DMS53 treated with DMSO at 0.1 percent for 48 hours (cell line): ENCODE measurements around the gene ZNF79.

Experiments
- DNase-seq: peaks from one replicate; lab custom pipeline; 2025; ENCODE audit not compliant: unreplicated experiment; lab: John Stamatoyannopoulos, UW

ZNF79 gene

DNA sequence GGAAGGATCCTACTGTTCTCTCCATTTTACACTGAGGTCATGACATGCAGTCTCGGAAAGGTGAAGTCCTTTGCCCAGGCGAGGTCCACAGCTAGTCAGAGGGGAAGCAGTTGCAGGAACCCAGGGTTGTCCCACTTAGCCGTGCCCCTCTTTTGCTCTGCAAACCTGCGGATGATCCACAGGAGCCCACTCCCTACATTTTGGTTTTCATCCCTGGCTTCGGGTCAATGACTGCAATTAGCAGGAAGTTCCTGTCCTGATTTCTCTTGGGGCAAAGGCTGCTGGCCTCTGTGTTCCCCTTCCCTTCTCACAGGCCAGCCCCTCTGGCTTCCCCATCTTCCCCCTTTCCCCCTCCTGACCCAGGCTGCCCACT, 25.9 kb upstream of the ZNF79 start:
- DNase-seq, result no peak

DNA sequence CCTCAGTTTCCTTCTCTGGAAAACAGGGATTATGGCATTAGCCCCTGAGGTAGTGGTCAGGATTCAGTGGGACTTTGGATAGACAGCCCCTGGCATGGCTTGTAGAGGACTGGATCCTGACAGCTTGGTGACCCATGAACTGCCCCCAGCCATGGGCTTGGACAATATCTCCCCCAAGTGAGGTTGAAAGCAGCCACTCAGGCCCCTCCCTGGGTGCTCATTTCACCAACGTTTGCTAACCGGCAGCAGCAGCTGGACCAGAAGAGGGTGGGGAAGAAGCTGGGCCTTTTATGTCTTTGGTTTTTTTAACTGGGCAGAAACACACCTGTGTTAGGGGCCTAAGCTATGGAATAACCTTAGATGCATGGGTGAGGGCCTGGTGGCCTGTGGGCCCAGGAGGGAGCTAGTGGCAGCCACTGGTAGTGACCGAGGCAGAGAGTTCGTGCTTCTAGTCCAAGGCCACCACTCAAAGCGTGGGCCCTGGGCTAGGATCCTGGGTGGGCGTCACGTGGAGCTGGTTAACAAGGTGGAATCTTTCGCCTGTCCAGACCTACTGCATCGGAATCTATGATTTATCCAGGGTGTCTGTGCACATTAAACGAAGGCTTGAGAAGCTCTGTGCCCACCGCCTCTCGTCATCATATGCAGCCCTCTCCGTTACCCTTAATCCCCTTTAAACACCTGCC, 25.3 kb upstream of the ZNF79 start:
- DNase-seq, result no peak

DNA sequence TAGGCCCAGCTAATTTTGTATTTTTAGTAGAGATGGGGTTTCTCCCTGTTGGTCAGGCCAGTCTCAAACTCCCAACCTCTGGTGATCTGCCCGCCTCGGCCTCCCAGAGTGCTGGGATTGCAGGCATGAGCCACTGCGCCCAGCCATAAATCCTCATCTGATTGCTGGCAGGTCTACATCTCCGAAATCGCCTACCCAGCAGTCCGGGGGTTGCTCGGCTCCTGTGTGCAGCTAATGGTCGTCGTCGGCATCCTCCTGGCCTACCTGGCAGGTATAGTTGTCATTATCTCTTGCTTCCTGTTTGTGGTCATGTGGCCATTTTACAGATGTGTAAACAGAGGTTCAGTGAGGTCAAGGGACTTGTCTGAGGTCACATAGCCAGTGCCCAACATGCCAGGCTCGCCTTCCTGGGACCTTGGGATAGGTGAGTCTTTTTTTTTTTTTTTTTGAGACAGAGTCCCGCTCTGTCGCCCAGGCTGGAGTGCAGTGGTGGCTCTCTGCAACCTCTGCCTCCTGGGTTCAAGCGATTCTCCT, 24.4 kb upstream of the ZNF79 start:
- DNase-seq, result no peak

DNA sequence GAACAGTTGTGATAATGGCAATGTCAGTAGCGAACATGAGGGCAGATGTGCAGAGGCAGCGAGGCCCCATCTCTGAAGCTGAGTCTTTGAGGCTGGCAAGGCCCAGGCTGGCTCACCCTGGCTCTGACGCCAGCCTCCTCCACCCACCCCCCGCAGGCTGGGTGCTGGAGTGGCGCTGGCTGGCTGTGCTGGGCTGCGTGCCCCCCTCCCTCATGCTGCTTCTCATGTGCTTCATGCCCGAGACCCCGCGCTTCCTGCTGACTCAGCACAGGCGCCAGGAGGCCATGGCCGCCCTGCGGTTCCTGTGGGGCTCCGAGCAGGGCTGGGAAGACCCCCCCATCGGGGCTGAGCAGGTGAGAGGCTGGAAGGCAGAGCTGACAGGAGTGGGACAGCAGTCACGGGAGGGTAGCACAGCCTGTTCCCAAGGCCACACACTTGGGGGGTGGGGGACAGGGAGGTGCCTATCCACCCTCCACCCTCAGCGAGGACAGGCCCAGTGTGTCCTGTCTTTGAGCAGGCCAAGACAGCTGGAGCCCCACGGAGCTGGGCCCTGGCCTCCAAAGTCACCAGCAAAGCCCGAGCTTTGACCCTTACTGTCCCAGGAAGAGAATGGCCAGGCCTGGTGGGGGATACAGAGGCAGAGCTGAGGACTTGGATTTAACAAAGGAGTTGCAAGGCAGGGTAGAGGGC, 21.6 kb upstream of the ZNF79 start:
- DNase-seq, result no peak

DNA sequence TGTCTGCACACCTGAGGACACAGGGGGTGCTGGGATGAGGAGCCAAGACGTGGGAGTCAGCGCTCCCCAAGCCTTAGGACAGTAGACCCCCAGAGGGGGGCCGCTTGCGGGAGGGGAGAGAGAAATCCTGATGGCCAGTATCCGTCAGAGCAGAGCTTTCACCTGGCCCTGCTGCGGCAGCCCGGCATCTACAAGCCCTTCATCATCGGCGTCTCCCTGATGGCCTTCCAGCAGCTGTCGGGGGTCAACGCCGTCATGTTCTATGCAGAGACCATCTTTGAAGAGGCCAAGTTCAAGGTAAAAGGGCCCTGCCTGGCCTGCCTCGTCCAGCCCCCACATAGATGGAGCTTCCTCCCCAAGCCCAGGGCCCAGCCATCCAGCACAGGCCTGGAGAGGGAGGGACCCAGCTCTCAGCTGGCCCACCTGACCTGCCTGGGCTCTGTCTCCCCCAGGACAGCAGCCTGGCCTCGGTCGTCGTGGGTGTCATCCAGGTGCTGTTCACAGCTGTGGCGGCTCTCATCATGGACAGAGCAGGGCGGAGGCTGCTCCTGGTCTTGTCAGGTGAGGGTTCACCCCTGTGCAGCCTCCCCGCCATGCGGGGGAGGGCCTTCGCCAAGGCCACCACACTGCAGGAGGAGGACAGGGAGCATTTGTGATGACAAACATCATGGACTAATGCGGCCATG, 20.5 kb upstream of the ZNF79 start:
- no peak for DNase-seq

DNA sequence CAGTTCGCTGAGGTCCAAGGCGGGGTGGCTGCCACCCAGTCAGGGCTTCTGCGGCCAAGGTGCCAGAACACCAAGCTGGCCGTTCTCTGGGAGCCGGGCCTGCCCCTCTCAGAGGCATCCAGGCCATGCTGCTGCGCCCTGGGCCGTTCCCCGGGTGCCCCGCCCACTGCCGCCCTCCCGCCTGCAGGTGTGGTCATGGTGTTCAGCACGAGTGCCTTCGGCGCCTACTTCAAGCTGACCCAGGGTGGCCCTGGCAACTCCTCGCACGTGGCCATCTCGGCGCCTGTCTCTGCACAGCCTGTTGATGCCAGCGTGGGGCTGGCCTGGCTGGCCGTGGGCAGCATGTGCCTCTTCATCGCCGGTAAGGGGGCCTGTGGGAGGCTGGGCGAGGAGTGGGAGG, 19.6 kb upstream of the ZNF79 start:
- no peak for DNase-seq

DNA sequence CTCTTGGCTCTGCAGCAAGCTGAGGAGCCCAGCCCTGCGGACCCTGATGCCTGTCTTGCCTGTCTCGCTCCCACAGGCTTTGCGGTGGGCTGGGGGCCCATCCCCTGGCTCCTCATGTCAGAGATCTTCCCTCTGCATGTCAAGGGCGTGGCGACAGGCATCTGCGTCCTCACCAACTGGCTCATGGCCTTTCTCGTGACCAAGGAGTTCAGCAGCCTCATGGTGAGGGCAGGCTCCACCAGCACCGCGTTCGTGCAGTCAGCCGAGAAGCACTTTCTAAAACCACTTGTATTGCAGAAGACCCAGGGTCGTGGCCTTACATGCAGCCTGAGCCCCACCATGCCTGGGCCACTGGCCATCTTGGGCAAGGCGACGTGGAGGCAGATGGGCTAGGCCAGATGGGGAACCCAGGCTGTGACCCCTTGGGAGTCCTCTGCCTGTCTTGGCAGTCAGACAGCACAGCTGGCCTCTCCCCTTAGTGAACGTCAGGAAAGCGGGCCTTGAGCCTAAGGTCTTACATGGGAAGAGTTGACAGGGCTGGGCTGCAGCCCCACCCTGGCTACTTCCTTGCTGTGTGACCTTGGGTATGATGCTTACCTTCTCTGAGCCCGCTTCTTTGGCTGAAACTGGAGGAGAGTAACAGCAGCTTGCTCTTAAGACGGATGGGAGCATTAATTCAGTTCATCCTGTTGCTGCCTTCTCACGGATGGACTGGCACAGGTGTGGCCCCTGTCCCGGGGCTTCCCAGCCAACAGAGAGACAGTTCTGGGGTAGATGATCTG, 18.6 kb upstream of the ZNF79 start:
- no peak for DNase-seq

DNA sequence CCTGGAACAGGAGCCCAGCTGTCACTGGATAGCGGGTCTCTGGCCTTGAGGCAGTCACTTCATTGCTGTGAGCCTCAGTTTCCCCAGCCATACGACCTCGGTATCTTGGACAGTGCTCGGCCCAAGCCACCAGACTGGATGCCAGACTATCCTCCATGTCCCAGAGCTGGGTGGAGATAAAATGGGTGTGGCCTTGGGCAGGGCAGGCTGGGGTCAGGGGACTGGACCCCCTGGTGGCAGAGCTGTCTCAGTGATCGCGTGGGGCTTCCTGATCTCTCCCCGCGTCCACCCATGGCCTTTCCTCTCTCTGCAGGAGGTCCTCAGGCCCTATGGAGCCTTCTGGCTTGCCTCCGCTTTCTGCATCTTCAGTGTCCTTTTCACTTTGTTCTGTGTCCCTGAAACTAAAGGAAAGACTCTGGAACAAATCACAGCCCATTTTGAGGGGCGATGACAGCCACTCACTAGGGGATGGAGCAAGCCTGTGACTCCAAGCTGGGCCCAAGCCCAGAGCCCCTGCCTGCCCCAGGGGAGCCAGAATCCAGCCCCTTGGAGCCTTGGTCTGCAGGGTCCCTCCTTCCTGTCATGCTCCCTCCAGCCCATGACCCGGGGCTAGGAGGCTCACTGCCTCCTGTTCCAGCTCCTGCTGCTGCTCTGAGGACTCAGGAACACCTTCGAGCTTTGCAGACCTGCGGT, 17.2 kb upstream of the ZNF79 start:
- DNase-seq, result no peak

DNA sequence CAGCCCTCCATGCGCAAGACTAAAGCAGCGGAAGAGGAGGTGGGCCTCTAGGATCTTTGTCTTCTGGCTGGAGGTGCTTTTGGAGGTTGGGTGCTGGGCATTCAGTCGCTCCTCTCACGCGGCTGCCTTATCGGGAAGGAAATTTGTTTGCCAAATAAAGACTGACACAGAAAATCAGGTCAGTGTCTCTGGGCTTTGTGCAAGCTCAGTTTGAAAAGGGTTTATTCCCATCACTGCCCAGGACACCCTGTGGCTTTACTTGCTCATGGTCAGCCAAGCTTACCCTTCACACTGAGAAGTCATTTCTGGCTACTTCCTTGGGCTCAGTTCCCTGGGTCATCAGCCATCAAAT, 16.7 kb upstream of the ZNF79 start:
- no peak for DNase-seq

DNA sequence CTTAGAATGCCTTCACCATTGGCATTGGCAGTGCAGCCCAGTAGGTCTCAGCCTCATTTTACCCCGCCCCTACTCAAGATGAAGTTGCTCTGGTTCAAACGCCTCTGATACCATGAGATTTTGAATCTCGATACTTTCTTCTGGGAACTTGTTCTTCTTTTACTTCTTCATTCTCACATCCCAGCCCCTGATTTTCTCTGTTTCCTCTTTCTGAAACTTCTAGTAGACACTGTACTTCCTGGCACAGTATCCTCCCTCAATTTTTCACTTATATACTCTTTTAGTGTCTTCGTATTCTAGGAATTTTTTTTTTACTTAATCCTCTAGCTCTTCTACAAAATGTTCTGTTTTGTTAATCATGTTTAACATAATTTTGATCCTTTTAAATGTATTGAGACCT, 13.1 kb upstream of the ZNF79 start:
- no peak for DNase-seq

DNA sequence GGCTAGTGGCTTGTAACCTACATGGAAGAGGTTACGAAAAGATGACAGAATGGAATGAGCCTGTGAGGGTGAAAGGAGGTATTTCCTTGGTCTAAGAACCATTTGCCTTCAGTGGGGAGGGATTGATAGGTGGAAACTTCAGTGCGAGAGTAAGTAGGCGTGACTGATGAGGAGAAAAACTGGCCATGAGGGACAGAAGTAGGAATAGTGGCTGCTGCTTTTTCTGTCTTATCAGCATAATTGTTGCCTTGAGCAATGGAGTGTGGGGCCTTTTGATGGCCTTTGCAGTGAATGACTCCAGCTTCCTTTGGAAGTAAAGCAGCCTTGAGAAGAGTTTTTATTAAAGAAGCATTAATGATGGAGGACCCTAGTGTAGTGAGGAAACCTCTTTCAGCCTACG, 9.0 kb upstream of the ZNF79 start:
- no peak for DNase-seq

DNA sequence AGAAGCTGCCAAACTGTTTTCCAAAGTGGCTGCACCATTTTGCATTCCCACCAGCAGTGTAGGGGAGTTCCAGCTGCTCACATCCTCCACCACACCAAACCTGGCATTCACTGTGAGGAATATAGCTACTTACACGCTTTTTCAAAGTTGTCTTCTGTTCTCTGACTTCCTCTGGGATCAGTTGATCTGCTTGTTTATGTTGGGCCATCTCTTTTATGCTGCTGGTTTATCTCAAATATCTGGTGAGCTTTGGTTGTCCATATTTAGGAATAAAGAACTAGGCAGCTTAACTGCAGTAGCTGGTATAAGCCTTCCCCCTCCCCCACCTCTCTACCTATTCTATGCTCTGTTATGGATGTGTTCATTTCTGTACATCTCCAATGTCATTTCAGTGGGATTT, 8.5 kb upstream of the ZNF79 start:
- no peak for DNase-seq

DNA sequence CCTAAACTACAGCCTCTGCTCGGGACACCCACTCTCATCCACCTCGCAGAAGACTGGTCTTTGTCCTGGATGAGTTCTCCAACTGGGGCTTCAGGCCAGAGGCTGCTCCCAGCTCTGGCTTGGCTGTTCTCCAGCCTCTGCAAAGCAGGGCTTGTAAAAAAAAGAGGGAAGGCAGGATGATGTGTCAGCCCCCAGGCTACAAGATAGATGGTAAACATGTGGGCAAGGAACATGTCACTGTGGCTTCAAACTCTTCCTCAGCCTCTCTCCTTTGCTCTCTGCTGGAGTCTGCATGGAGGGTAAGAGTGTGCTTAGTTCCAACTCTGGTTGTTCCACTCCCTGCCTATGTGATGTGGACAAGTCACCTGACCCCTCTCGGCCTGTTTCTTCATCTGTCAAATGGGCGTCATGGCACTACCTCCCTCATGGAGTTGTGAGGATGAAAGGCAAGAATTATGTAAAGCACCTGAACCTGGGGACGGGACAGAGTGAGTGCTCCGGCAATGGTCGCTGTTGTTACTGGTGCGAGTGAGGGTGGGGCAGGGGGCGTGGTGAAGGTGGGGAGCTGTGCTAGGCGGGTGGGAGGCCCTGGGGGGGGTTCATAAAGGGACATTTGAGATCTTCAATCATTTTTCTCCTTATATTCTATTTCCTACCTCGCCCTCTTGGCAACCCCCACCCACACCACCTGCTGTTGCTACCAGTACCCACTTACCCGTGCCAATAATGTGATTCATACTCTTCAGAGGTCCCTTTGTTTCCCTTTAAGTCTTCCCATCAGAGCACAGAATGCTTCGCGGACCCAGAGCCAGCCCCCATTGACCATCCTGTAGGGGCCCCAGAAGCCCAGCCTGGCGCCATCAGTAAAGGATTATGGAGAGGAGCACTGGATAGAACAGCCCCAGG, 6.8 kb upstream of the ZNF79 start:
- DNase-seq, result no peak

DNA sequence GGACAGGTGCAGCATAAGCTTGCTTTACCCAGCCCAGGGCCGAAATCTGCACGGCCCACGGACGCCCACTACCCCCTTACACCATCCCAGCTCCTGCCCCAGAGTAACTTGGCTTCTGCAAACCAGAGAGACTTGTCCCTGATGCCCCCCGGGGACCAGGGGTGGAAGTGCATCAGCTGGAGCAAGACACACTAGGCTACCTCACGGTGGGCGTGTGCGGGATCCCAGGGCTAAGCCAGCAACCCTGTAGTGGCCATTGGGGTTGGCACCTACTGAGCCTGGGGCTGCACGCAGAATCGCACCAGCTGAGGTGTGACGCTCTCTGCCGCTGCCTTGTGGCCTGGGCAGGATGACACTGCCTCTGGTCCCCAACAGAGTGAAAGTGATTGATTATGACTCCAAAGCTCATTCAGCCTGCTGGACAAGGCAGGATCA, 6.1 kb upstream of the ZNF79 start:
- DNase-seq, result no peak

DNA sequence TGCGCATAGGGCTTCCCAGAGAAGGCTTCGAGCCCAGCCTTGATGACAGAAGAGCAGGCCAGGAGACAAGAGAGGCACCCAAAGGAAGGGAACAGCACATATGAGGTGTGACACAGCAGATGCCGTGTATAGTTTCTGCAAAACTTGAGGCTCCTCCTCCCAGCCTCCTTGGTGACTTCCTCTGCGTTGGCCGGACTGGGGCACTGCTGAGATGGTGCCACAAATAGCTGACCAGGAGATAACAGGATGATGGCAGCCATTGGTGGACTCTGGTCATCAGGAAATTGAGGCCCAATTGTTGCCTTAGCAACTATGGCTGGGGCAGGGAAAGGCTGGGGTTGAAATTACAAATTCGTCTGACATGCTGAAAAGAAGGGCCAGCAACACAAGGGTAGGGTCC, 4.8 kb upstream of the ZNF79 start:
- DNase-seq, result no peak

DNA sequence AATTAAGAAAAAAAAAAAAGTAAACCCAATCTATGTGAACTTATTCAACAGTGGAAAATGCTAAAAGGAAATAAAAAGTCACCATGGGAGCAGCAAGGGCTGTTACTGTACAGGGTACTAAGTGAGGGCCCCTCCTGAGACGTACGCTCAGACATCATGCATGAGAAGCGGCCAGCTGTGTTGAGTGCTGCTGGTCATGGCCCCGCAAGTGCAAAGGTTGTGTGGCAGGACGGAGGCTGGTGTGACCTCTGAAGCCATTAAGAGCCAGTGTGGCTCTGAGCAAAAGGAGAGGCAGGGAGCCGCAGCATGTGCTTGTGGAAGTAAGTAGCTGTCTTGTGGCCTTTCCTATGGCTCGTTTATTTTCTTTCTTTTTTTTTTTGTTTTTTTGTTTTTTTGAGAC, 3.1 kb upstream of the ZNF79 start:
- DNase-seq, result no peak

DNA sequence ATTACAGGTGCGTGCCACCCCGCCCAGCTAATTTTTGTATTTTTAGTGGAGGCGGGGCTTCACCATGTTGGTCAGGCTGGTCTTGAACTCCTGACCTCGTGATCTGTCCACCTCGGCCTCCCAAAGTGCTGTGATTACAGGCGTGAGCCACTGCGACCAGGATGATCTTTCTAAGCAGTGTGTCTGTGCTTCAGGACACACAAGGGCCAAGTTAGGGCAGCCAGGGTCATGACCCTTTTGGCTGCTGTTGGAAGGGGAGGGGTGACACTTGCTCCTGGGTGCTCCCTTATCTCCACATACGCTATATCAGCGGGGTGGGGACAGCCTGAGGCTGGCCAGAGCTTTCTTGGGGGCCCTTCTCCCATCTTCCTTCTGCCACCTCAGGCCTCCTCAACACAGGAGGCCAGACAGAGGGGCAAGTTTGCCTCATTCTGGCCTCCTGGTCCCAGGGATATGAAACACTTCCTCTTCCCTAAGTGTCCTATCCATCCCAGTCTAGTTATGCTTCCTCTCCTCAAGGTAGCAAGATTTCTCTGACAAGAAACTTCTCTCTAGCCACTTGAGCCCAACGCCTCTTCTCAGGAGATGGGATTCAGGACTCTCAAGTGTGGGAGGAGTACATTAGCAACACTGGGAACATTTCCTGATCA, 1.9 kb upstream of the ZNF79 start:
- no peak for DNase-seq

DNA sequence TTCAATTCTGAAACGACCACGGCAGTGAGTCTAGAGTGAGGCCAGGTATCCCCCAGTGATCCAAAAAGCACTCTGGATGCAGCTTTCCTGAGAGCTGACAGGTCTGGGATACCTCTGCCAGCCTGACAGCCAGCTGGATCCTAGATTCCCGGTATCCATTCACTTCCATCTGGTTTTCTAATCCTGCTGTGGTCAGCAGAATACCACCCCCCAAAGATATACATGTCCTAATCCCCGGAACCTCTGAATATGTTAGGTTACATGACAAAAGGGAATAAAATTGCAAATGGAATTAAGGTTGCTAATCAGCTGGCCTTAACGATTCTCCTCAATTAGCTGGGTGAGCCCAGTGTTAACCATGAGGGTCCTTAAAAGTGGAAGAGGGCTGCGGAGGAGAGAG, 1.4 kb upstream of the ZNF79 start:
- DNase-seq, result no peak

DNA sequence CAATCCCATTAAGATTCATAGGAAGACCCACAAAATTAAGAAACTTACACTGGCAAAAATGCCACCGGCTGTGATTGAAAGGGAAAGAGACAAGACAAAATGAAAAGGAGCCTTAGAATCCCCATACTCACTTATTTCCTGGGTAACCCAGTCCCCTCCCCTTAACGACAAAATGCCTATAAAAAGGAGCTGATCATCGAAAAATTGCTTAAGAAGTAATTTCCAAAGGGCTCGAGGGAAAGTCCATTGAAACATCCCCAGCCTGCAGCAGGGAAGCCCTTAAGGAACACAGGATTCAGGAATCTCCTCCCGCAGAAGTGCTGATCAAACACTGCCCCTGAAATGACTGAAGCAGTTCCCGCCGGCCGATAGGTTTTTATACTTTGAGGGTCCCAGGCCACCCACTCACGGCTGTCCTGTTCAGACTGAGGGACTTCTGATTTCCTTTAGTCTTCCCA, 677 bp upstream of the ZNF79 start:
- no peak for DNase-seq
